Epidermal melanocyte (primary cell): Measurements from ENCODE around the gene RCSD1.
"Not testable (repeated sequence)": the region's sequence is repeated elsewhere in the genome, so short reads cannot be mapped to it uniquely, and the experiment has no call there.

Source experiments
- DNase-seq: peaks from one replicate; pipeline ENCODE4 v3.0.0; 2011; ENCODE audit warnings: low spot score; ENCODE audit not compliant: insufficient read length

Gene RCSD1

GRCh38 chr1:167629681-167630567, at the start of gene RCSD1:
TSS of gene RCSD1 (plus strand) at chr1:167630232. CDS start at chr1:167630424, 192 bp downstream.
- no peak for DNase-seq

GRCh38 chr1:167582064-167582463, 48.0 kb upstream of the RCSD1 start:
- DNase-seq, result no peak

GRCh38 chr1:167582722-167583121, 47.3 kb upstream of the RCSD1 start:
- DNase-seq, result no peak

GRCh38 chr1:167584581-167584980, 45.5 kb upstream of the RCSD1 start:
- DNase-seq, result no peak

- DNase-seq, result no peak
Observed at GRCh38 chr1:167587342-167587741, 42.7 kb upstream of the RCSD1 start.

GRCh38 chr1:167587872-167588271, 42.2 kb upstream of the RCSD1 start:
- DNase-seq, result no peak

- no peak for DNase-seq
Observed at GRCh38 chr1:167588361-167588760, 41.7 kb upstream of the RCSD1 start.

GRCh38 chr1:167592475-167592874, 37.6 kb upstream of the RCSD1 start:
- no peak for DNase-seq

GRCh38 chr1:167593860-167594259, 36.2 kb upstream of the RCSD1 start:
- no peak for DNase-seq

GRCh38 chr1:167594822-167595221, 35.2 kb upstream of the RCSD1 start:
- DNase-seq, result no peak

- DNase-seq, result peak; percentile 48
Observed at GRCh38 chr1:167599957-167600581, 30.0 kb upstream of the RCSD1 start.

GRCh38 chr1:167601442-167602383, 28.3 kb upstream of the RCSD1 start:
- no peak for DNase-seq

- no peak for DNase-seq
Observed at GRCh38 chr1:167602840-167603239, 27.2 kb upstream of the RCSD1 start.

- DNase-seq, result no peak
Observed at GRCh38 chr1:167605576-167605975, 24.5 kb upstream of the RCSD1 start.

GRCh38 chr1:167611983-167612382, 18.0 kb upstream of the RCSD1 start:
- DNase-seq, result no peak

- DNase-seq, result no peak
Observed at GRCh38 chr1:167612587-167613385, 17.2 kb upstream of the RCSD1 start.

GRCh38 chr1:167613984-167614383, 16.0 kb upstream of the RCSD1 start:
- not testable (repeated sequence) for DNase-seq

- DNase-seq, result no peak
Observed at GRCh38 chr1:167614851-167615250, 15.2 kb upstream of the RCSD1 start.

- no peak for DNase-seq
Observed at GRCh38 chr1:167616521-167616920, 13.5 kb upstream of the RCSD1 start.
